Endothelial cell of umbilical vein (primary cell): Measurements from ENCODE around the gene EPHA5. TPM values are rescaled to one million over a fixed set of nuclear protein-coding genes. Genes with fewer than 3 reads are reported as not detected.
A peak's percentile ranks its signal among the peaks of the same experiment; 100 is the strongest.

Experiments
- BruUV-seq: library from RNA; stranded (reverse); fragments of 400-500 nt; replicated peaks from 2 replicates; lab custom pipeline; 2021; lab: Mats Ljungman, UMichigan
- CTCF ChIA-PET: fragments of 300-600, 350-600 bp; sonication (Branson Sonifier 250); formaldehyde crosslinking; loops from one replicate; lab custom pipeline; 2021; ENCODE audit warnings: antibody characterized with exemption, inconsistent platforms; lab: Charles Lee
- POLR2A ChIA-PET: fragments of 300-600, 350-600 bp; sonication (Branson Sonifier 250); formaldehyde crosslinking; loops from one replicate; lab custom pipeline; 2021; ENCODE audit warnings: antibody characterized with exemption, inconsistent platforms; lab: Charles Lee
- DNase-seq: peaks from one replicate; pipeline ENCODE4 v3.0.0-alpha.2; 2011; ENCODE audit warnings: low read depth, low spot score
- FAIRE-seq: peaks from 2 replicates; lab custom pipeline; 2011; peaks lifted over from hg19 to GRCh38; lab: Jason Lieb, UNC
- H2AFZ ChIP-seq: 2 replicates; pipeline ENCODE4 v1.6.0; 2012; ENCODE audit warnings: low read depth, low read length, control low read depth, inconsistent platforms
- H3K27ac ChIP-seq: 2 replicates; pipeline ENCODE4 v1.5.1; 2011; ENCODE audit warnings: low read depth, mild to moderate bottlenecking, control low read depth, low read length, moderate library complexity; ENCODE audit not compliant: insufficient read depth
- H3K27me3 ChIP-seq, 2 experiments: 2 replicates each; pipeline versions ENCODE4 v1.6.0 to v1.6.1; 2011; ENCODE audit warnings: low read length in 2 of 2, mixed read lengths in 1 of 2; ENCODE audit not compliant: control insufficient read depth in 2 of 2, insufficient read depth in 2 of 2
- H3K36me3 ChIP-seq, 2 experiments: 2 replicates in 1 of 2; 3 replicates in 1 of 2; pipeline ENCODE4 v1.5.1; 2011; ENCODE audit warnings: low read length in 2 of 2, mild to moderate bottlenecking in 1 of 2, moderate library complexity in 1 of 2; ENCODE audit not compliant: control insufficient read depth in 2 of 2, insufficient read depth in 2 of 2; ENCODE audit errors: extremely low read depth in 1 of 2
- H3K4me1 ChIP-seq: 3 replicates; pipeline ENCODE4 v1.5.1; 2011; ENCODE audit warnings: mild to moderate bottlenecking, low read length; ENCODE audit not compliant: control insufficient read depth, insufficient read depth; ENCODE audit errors: extremely low read depth
- H3K4me2 ChIP-seq: 2 replicates; pipeline ENCODE4 v1.6.1; 2011; ENCODE audit warnings: low read length, control low read depth, mixed read lengths; ENCODE audit not compliant: insufficient read depth
- H3K4me3 ChIP-seq, 3 experiments: fragments of 200-600 bp in 1 of 3; sonication (generic), shearing (Covaris generic) in 1 of 3; replicated peaks in 1 of 3; 2 replicates each; pipeline ENCODE4 v1.5.1; 2011 to 2016; ENCODE audit warnings: control low read depth in 3 of 3, low read length in 3 of 3, mild to moderate bottlenecking in 2 of 3, inconsistent platforms in 1 of 3, low read depth in 1 of 3, moderate library complexity in 1 of 3; ENCODE audit not compliant: insufficient read depth in 1 of 3
- H3K79me2 ChIP-seq: 2 replicates; pipeline ENCODE4 v1.6.0; 2012; ENCODE audit warnings: low read length, inconsistent platforms; ENCODE audit not compliant: control insufficient read depth, insufficient read depth
- H3K9ac ChIP-seq: replicated peaks from 2 replicates; pipeline ENCODE3; 2011; ENCODE audit warnings: low read length, control low read depth; ENCODE audit not compliant: insufficient read depth; ENCODE audit errors: extremely low read depth
- H3K9me1 ChIP-seq: replicated peaks from 3 replicates; pipeline ENCODE4 v1.6.0; 2011; ENCODE audit warnings: mild to moderate bottlenecking, low read length; ENCODE audit not compliant: control insufficient read depth, insufficient read depth; ENCODE audit errors: extremely low read depth
- H3K9me3 ChIP-seq: replicated peaks from 2 replicates; pipeline ENCODE4 v1.5.1; 2012; ENCODE audit warnings: low read length, inconsistent platforms; ENCODE audit not compliant: control insufficient read depth, insufficient read depth
- H4K20me1 ChIP-seq: replicated peaks from 2 replicates; pipeline ENCODE3; 2011; ENCODE audit warnings: mild to moderate bottlenecking, low read length; ENCODE audit not compliant: control insufficient read depth, insufficient read depth; ENCODE audit errors: extremely low read depth
- EZH2 ChIP-seq: IDR thresholded peaks from 2 replicates; pipeline ENCODE4 v1.6.1; 2012; ENCODE audit warnings: borderline replicate concordance, low read depth, mild to moderate bottlenecking, moderate library complexity, low read length, inconsistent platforms; ENCODE audit not compliant: severe bottlenecking
- FOS ChIP-seq: IDR thresholded peaks from 2 replicates; pipeline ENCODE4 v1.6.1; 2011; ENCODE audit warnings: mild to moderate bottlenecking, low read length, moderate library complexity, borderline replicate concordance; ENCODE audit not compliant: insufficient read depth
- GATA2 ChIP-seq: IDR thresholded peaks from 2 replicates; pipeline ENCODE4 v1.7.0; 2011; ENCODE audit warnings: low read depth, mild to moderate bottlenecking, moderate library complexity, mixed read lengths, low read length; ENCODE audit not compliant: insufficient read length, insufficient read depth
- JUN ChIP-seq: IDR thresholded peaks from 2 replicates; pipeline ENCODE4 v1.6.1; 2011; ENCODE audit warnings: borderline replicate concordance, low read depth; ENCODE audit not compliant: insufficient read length, insufficient read depth
- MYC ChIP-seq: IDR thresholded peaks from one replicate; pipeline ENCODE4 v1.6.1; 2011; ENCODE audit warnings: mild to moderate bottlenecking, low read depth, low read length
- POLR2A ChIP-seq: IDR thresholded peaks from 2 replicates; pipeline ENCODE4 v1.6.1; 2012; ENCODE audit warnings: low read depth, mild to moderate bottlenecking, control low read depth, low read length
- POLR2AphosphoS5 ChIP-seq: IDR thresholded peaks from 2 replicates; pipeline ENCODE4 v1.6.1; 2012; ENCODE audit warnings: low read depth, mild to moderate bottlenecking, control low read depth, low read length, moderate library complexity; ENCODE audit not compliant: insufficient read depth
- dilution Hi-C: fragments of 300-500 bp; cut with MboI; formaldehyde crosslinking; loops from one replicate; pipeline ENCODE4 v1.15.0; 2019; ENCODE audit warnings: low sequenced_read_pairs; ENCODE audit not compliant: extremely low pct_ligation_motif_present
- intact Hi-C: fragments of 100-400 bp; cut with micrococcal nuclease; formaldehyde crosslinking; loops from one replicate; pipeline ENCODE4 v1.10.0; 2022
- polyA plus RNA-seq, 4 experiments: library from polyadenylated mRNA; depleted of rRNA in 3 of 4; stranded (reverse) in 3 of 4; unstranded in 1 of 4; fragments of >200 nt; gene quantifications; 2 replicates each; pipeline versions ENCODE4 v1.2.1 to v1.2.3, GENCODE V29; 2011 to 2012; ENCODE audit warnings: missing spikeins in 1 of 4
- total RNA-seq: library from RNA; stranded (reverse); gene quantifications from 2 replicates; pipeline ENCODE4 v1.2.3, GENCODE V29; 2021
- TF ChIP-seq, protein P1 (sequence below), 2 donors: IDR thresholded peaks; 1 replicate in 1 of 2; 2 replicates in 1 of 2; pipeline ENCODE4 v1.5.1; 2011; ENCODE audit warnings: low read length in 2 of 2, mild to moderate bottlenecking in 2 of 2, moderate library complexity in 2 of 2, control low read depth in 1 of 2, inconsistent platforms in 1 of 2, low read depth in 1 of 2; ENCODE audit not compliant: insufficient read depth in 1 of 2; ENCODE audit errors: extremely low read depth in 1 of 2
- TF ChIP-seq, protein P2 (sequence below): IDR thresholded peaks from 2 replicates; pipeline ENCODE4 v1.6.1; 2011; ENCODE audit not compliant: insufficient read depth, insufficient read length

The EPHA5 gene
- total and polyA plus RNA-seq, 2 donors (not counting 3 experiments of a cell fraction or from before 2014, with no cell fraction given) = 0.31 to 0.39 TPM

DNA sequence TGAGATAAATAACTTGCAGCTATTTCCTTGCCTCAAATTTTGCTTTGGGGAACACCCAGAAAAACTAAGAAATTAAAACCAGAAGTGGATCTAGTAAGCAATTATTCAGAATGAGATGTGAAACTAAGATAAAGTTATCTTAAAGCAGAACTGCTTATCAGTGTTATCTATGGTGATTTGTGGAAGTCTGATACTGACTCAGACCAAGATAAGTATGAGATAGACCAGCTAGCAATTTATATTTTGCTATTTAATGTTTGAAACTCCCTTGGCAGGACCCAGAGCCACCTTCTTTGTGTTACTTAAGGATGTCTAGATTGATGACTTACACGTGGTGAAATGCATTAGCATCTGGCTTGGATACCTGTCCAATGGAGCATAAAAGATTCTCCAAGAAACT lies 368.1 kb downstream of the EPHA5 start:
- Histone ChIP-seq H3K4me3 (no peak overlapping the region), H3K36me3 (no peaks in the 10 kb centered on the region), H3K9me3 (no peaks in the 10 kb centered on the region), H3K4me2 (no peak overlapping the region), H3K9ac (no peak overlapping the region), H3K4me1 (no peaks in the 10 kb centered on the region), H2AFZ (no peak overlapping the region), H4K20me1 (no peaks in the 10 kb centered on the region), H3K27ac (no peak overlapping the region), H3K27me3 (no peaks in the 10 kb centered on the region), H3K79me2 (no peaks in the 10 kb centered on the region), H3K9me1 (no peaks in the 10 kb centered on the region)
- FAIRE-seq (peak; percentile 4), DNase-seq (no peak)
- TF ChIP-seq GATA2 (peak; percentile 38), EZH2 (no peak)
- BruUV-seq = no TSS peak
- dilution Hi-C loops = no loop called here
- intact Hi-C loops = no loop called here
- ChIA-PET POLR2A (no interaction called here), CTCF (interaction anchor here (0.8 kb wide), 1 partner anchor 17 kb away, joined by 3 read pairs; no protein-coding TSS in a partner anchor)

DNA sequence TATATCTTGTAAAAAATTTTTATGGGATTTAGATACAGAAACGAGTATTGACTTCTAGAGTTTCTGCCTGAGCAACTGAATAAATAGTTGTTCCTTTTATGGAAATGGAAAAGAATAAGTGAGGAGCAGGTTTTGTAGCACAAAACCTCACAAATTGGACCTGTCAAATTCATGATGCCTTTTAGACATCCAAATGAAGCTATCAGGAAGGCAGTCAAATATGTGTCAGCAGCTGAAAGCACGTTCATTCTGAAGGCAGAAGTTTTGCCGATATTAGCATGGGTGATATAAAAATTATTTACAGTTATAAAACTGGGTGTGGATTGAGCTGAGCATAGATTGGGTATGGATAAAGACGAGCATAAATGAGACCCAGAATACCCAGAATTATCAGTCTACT lies 374.0 kb downstream of the EPHA5 start:
- intact Hi-C loops (no loop called here), dilution Hi-C loops (no loop called here)
- Histone ChIP-seq H4K20me1 (no peaks in the 10 kb centered on the region), H3K4me3 (no peak overlapping the region), H3K4me1 (no peaks in the 10 kb centered on the region), H3K79me2 (no peaks in the 10 kb centered on the region), H3K36me3 (no peaks in the 10 kb centered on the region), H3K9ac (no peak overlapping the region), H2AFZ (no peak overlapping the region), H3K4me2 (no peak overlapping the region), H3K9me3 (no peaks in the 10 kb centered on the region), H3K27ac (no peak overlapping the region), H3K9me1 (no peaks in the 10 kb centered on the region), H3K27me3 (no peaks in the 10 kb centered on the region)
- FAIRE-seq (no peak), DNase-seq (no peak)
- CTCF ChIA-PET = no interaction called here
- no TSS peak for BruUV-seq
- POLR2A ChIA-PET = no interaction called here
- TF ChIP-seq GATA2 = no peak
- TF ChIP-seq EZH2 = no peak
- no peak for TF ChIP-seq POLR2AphosphoS5
- no peak for TF ChIP-seq JUN
- no peak for TF ChIP-seq FOS
- TF ChIP-seq POLR2A = no peak
- TF ChIP-seq, protein P1, sequence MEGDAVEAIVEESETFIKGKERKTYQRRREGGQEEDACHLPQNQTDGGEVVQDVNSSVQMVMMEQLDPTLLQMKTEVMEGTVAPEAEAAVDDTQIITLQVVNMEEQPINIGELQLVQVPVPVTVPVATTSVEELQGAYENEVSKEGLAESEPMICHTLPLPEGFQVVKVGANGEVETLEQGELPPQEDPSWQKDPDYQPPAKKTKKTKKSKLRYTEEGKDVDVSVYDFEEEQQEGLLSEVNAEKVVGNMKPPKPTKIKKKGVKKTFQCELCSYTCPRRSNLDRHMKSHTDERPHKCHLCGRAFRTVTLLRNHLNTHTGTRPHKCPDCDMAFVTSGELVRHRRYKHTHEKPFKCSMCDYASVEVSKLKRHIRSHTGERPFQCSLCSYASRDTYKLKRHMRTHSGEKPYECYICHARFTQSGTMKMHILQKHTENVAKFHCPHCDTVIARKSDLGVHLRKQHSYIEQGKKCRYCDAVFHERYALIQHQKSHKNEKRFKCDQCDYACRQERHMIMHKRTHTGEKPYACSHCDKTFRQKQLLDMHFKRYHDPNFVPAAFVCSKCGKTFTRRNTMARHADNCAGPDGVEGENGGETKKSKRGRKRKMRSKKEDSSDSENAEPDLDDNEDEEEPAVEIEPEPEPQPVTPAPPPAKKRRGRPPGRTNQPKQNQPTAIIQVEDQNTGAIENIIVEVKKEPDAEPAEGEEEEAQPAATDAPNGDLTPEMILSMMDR (IDR thresholded peaks at IDR 0.05; ENCODE audit: extremely low read depth in 1 of 2, insufficient read depth in 1 of 2, low read depth in 1 of 2, low read length in 2 of 2) = no peak
- TF ChIP-seq, protein P2, sequence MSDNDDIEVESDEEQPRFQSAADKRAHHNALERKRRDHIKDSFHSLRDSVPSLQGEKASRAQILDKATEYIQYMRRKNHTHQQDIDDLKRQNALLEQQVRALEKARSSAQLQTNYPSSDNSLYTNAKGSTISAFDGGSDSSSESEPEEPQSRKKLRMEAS = no peak
- TF ChIP-seq MYC = no peak
